ENCODE data around the gene B4GALNT2. TPM values are rescaled to one million over a fixed set of nuclear protein-coding genes. Genes with fewer than 3 reads are reported as not detected.

Gene B4GALNT2
- total and polyA plus RNA-seq, 2 donors (not counting 1 experiment from before 2014, with no cell fraction given): under 0.01 to 0.01 TPM

- DNase-seq (ENCODE audit: low read depth in 2 of 2): no peak
- Histone ChIP-seq H3K79me2 (ENCODE audit: control insufficient read depth, insufficient read depth, low read length) (no peaks in the 10 kb centered on the region), H3K27me3 (ENCODE audit: control insufficient read depth, insufficient read depth, low read length) (peaks cover 12% of the 10 kb centered on the region), H2AFZ (ENCODE audit: low read length) (no peak overlapping the region), H3K4me1 (ENCODE audit: control insufficient read depth, extremely low read depth, insufficient read depth, low read length) (no peaks in the 10 kb centered on the region), H3K4me2 (ENCODE audit: extremely low read depth, insufficient read depth, low read length) (no peak overlapping the region), H3K27ac (ENCODE audit: insufficient read depth, low read length) (no peak overlapping the region), H3K9me3 (ENCODE audit: control insufficient read depth, insufficient read depth, low read depth, low read length) (no peaks in the 10 kb centered on the region), H3K36me3 (ENCODE audit: control insufficient read depth, insufficient read depth, low read length) (no peaks in the 10 kb centered on the region), H3K9ac (ENCODE audit: insufficient read depth, low read length) (no peak overlapping the region), H4K20me1 (ENCODE audit: control insufficient read depth, extremely low read depth, insufficient read depth, low read length) (no peaks in the 10 kb centered on the region), H3K4me3 (replicated peaks in 1 of 4; ENCODE audit: control extremely low read depth in 1 of 4, insufficient read depth in 1 of 4, low read depth in 3 of 4, low read length in 4 of 4) (no peak overlapping the region)
- TF ChIP-seq EZH2 (IDR thresholded peaks at IDR 0.05; ENCODE audit: low read length, missing control alignments) (no peak), CTCF (conservative IDR thresholded peaks at IDR 0.05 in 1 of 2, IDR thresholded peaks at IDR 0.05 in 1 of 2; ENCODE audit: low read depth in 1 of 2, low read length in 2 of 2) (no peak)
Observed at GRCh38 chr17:49218941-49219913, 86.7 kb downstream of the B4GALNT2 start.

GRCh38 chr17:49219987-49220386 is 87.4 kb downstream of the B4GALNT2 start:
- peaks cover 19% of the 10 kb centered on the region for H3K27me3 ChIP-seq (ENCODE audit: control insufficient read depth, insufficient read depth, low read length)
- no peak for DNase-seq (ENCODE audit: low read depth in 2 of 2)
- H3K79me2 ChIP-seq (ENCODE audit: control insufficient read depth, insufficient read depth, low read length): no peaks in the 10 kb centered on the region
- no peak overlapping the region for H2AFZ ChIP-seq (ENCODE audit: low read length)
- H3K27ac ChIP-seq (ENCODE audit: insufficient read depth, low read length): no peak overlapping the region
- H4K20me1 ChIP-seq (ENCODE audit: control insufficient read depth, extremely low read depth, insufficient read depth, low read length): no peaks in the 10 kb centered on the region
- H3K9me3 ChIP-seq (ENCODE audit: control insufficient read depth, insufficient read depth, low read depth, low read length): no peaks in the 10 kb centered on the region
- no peaks in the 10 kb centered on the region for H3K36me3 ChIP-seq (ENCODE audit: control insufficient read depth, insufficient read depth, low read length)
- no peak overlapping the region for H3K9ac ChIP-seq (ENCODE audit: insufficient read depth, low read length)
- no peaks in the 10 kb centered on the region for H3K4me1 ChIP-seq (ENCODE audit: control insufficient read depth, extremely low read depth, insufficient read depth, low read length)
- no peak overlapping the region for H3K4me2 ChIP-seq (ENCODE audit: extremely low read depth, insufficient read depth, low read length)
- no peak overlapping the region for H3K4me3 ChIP-seq (replicated peaks in 1 of 4; ENCODE audit: control extremely low read depth in 1 of 4, insufficient read depth in 1 of 4, low read depth in 3 of 4, low read length in 4 of 4)
- no peak for TF ChIP-seq EZH2 (IDR thresholded peaks at IDR 0.05; ENCODE audit: low read length, missing control alignments)
- no peak for TF ChIP-seq CTCF (conservative IDR thresholded peaks at IDR 0.05 in 1 of 2, IDR thresholded peaks at IDR 0.05 in 1 of 2; ENCODE audit: low read depth in 1 of 2, low read length in 2 of 2)

- H4K20me1 ChIP-seq (ENCODE audit: control insufficient read depth, extremely low read depth, insufficient read depth, low read length): no peaks in the 10 kb centered on the region
- H3K27me3 ChIP-seq (ENCODE audit: control insufficient read depth, insufficient read depth, low read length): peaks cover 41% of the 10 kb centered on the region
- DNase-seq (ENCODE audit: low read depth in 2 of 2): no peak
Observed at GRCh38 chr17:49223168-49223516, 90.6 kb downstream of the B4GALNT2 start.

More at GRCh38 chr17:49223168-49223516, 90.6 kb downstream of the B4GALNT2 start:
- Histone ChIP-seq H3K4me2 (ENCODE audit: extremely low read depth, insufficient read depth, low read length) (no peak overlapping the region), H3K4me3 (replicated peaks in 1 of 4; ENCODE audit: control extremely low read depth in 1 of 4, insufficient read depth in 1 of 4, low read depth in 3 of 4, low read length in 4 of 4) (no peak overlapping the region), H3K79me2 (ENCODE audit: control insufficient read depth, insufficient read depth, low read length) (no peaks in the 10 kb centered on the region), H3K9me3 (ENCODE audit: control insufficient read depth, insufficient read depth, low read depth, low read length) (no peaks in the 10 kb centered on the region), H3K9ac (ENCODE audit: insufficient read depth, low read length) (no peak overlapping the region), H3K4me1 (ENCODE audit: control insufficient read depth, extremely low read depth, insufficient read depth, low read length) (no peaks in the 10 kb centered on the region), H3K27ac (ENCODE audit: insufficient read depth, low read length) (no peak overlapping the region), H2AFZ (ENCODE audit: low read length) (no peak overlapping the region), H3K36me3 (ENCODE audit: control insufficient read depth, insufficient read depth, low read length) (no peaks in the 10 kb centered on the region)
- no peak for TF ChIP-seq EZH2 (IDR thresholded peaks at IDR 0.05; ENCODE audit: low read length, missing control alignments)
- no peak for TF ChIP-seq CTCF (conservative IDR thresholded peaks at IDR 0.05 in 1 of 2, IDR thresholded peaks at IDR 0.05 in 1 of 2; ENCODE audit: low read depth in 1 of 2, low read length in 2 of 2)

Data from fibroblast of lung (primary cell).